HCT116 (cell line): ENCODE data around the gene SNAPC2. TPM values are rescaled to one million over a fixed set of nuclear protein-coding genes. Genes with fewer than 3 reads are reported as not detected.

Experiments used
- ATAC-seq: fragments of 200-7000 bp; cut with Tn5 transposase; 2 replicates; pipeline ENCODE4 v1.9.1; 2020; ENCODE audit warnings: mild to moderate bottlenecking, moderate library complexity
- BruUV-seq: library from RNA; stranded (reverse); fragments of 400-500 nt; replicated peaks from 2 replicates; lab custom pipeline; 2021; lab: Mats Ljungman, UMichigan
- CTCF ChIA-PET: fragments of 300-600 bp; sonication (Branson Sonifier 250); formaldehyde crosslinking; loops from one replicate; lab custom pipeline; 2021; ENCODE audit warnings: antibody characterized with exemption; lab: Charles Lee
- POLR2A ChIA-PET: fragments of 300-600, 350-600 bp; sonication (Branson Sonifier 250); formaldehyde crosslinking; loops from one replicate; lab custom pipeline; 2021; ENCODE audit warnings: antibody characterized with exemption; lab: Charles Lee
- RAD21 ChIA-PET, 2 experiments: fragments of 300-600 bp; sonication (Branson Sonifier 250); formaldehyde crosslinking; loops; one replicate each; lab custom pipeline; 2023; ENCODE audit warnings: low total read pairs in 2 of 2; ENCODE audit not compliant: uncharacterized antibody in 2 of 2, unreplicated experiment in 2 of 2, low non-redundant PET in 1 of 2; lab: Charles Lee
- DNase-seq: peaks from one replicate; pipeline ENCODE4 v3.0.0-alpha.2; 2010; ENCODE audit warnings: low read depth, low spot score
- H2AFZ ChIP-seq: fragments of 200-600 bp; shearing (Covaris generic), sonication (generic); 2 replicates; pipeline ENCODE4 v1.6.1; 2017; ENCODE audit warnings: low read depth, mixed run types, mixed read lengths, antibody characterized with exemption, low read length; ENCODE audit not compliant: poor library complexity, severe bottlenecking
- H3K27ac ChIP-seq: 2 replicates; pipeline ENCODE4 v1.5.1; 2012; ENCODE audit warnings: low read depth, low read length
- H3K27me3 ChIP-seq: fragments of 200-600 bp; sonication (generic); 2 replicates; pipeline ENCODE4 v1.6.1; 2016; ENCODE audit warnings: mixed run types, low read length, mixed read lengths; ENCODE audit not compliant: insufficient read depth
- H3K36me3 ChIP-seq, 2 experiments: fragments of 200-500 bp in 1 of 2; fragments of 200-600 bp in 1 of 2; sonication (Bioruptor generic) in 1 of 2; sonication (generic) in 1 of 2; 2 replicates each; pipeline versions ENCODE4 v1.5.1 to v1.6.1; 2014 to 2016; ENCODE audit warnings: low read length in 2 of 2, inconsistent platforms in 1 of 2, mixed read lengths in 1 of 2, mixed run types in 1 of 2; ENCODE audit not compliant: insufficient read depth in 2 of 2, control insufficient read depth in 1 of 2
- H3K4me1 ChIP-seq, 2 experiments: fragments of 200-600 bp in 1 of 2; sonication (generic) in 1 of 2; 2 replicates each; pipeline versions ENCODE4 v1.5.1 to v1.6.1; 2012 to 2017; ENCODE audit warnings: low read length in 2 of 2, inconsistent platforms in 1 of 2, mild to moderate bottlenecking in 1 of 2, mixed read lengths in 1 of 2, mixed run types in 1 of 2, moderate library complexity in 1 of 2; ENCODE audit not compliant: insufficient read depth in 2 of 2, control insufficient read depth in 1 of 2
- H3K4me2 ChIP-seq: fragments of 200-600 bp; sonication (generic); 2 replicates; pipeline ENCODE4 v1.6.1; 2017; ENCODE audit warnings: mixed run types, low read length, mixed read lengths
- H3K4me3 ChIP-seq, 2 experiments: fragments of 200-600 bp in 1 of 2; sonication (generic) in 1 of 2; replicated peaks in 1 of 2; 2 replicates each; pipeline ENCODE4 v1.5.1; 2011 to 2016; ENCODE audit warnings: low read length in 2 of 2, control low read depth in 1 of 2, low read depth in 1 of 2, mild to moderate bottlenecking in 1 of 2, mixed read lengths in 1 of 2, mixed run types in 1 of 2
- H3K79me2 ChIP-seq: fragments of 200-600 bp; sonication (generic); 2 replicates; pipeline ENCODE4 v1.6.1; 2017; ENCODE audit warnings: mild to moderate bottlenecking, mixed run types, low read length, moderate library complexity, mixed read lengths; ENCODE audit not compliant: insufficient read depth
- H3K9ac ChIP-seq: fragments of 200-600 bp; sonication (generic); 2 replicates; pipeline ENCODE4 v1.6.1; 2016; ENCODE audit warnings: low read length, mixed read lengths
- H3K9me2 ChIP-seq: fragments of 200-600 bp; sonication (generic), shearing (Covaris generic); 2 replicates; pipeline ENCODE4 v1.6.1; 2017; ENCODE audit warnings: mixed run types, mild to moderate bottlenecking, moderate library complexity; ENCODE audit not compliant: insufficient read depth
- H3K9me3 ChIP-seq, 2 experiments: fragments of 200-500 bp in 1 of 2; fragments of 200-600 bp in 1 of 2; sonication (Bioruptor generic) in 1 of 2; sonication (generic) in 1 of 2; 2 replicates each; pipeline ENCODE4 v1.6.1; 2014 to 2017; ENCODE audit warnings: low read length in 2 of 2, mixed read lengths in 2 of 2, inconsistent platforms in 1 of 2, low read depth in 1 of 2, mild to moderate bottlenecking in 1 of 2, mixed run types in 1 of 2, moderate library complexity in 1 of 2; ENCODE audit not compliant: control insufficient read depth in 1 of 2, insufficient read depth in 1 of 2
- H4K20me1 ChIP-seq: fragments of 200-600 bp; sonication (generic), shearing (Covaris generic); 2 replicates; pipeline ENCODE4 v1.6.1; 2017; ENCODE audit warnings: mixed run types, mild to moderate bottlenecking, moderate library complexity; ENCODE audit not compliant: insufficient read depth
- ATF3 ChIP-seq: IDR thresholded peaks from 2 replicates; pipeline ENCODE4 v1.6.1; 2012
- EGR1 ChIP-seq: IDR thresholded peaks from 2 replicates; pipeline ENCODE4 v1.6.1; 2012; ENCODE audit warnings: low read depth
- EZH2 ChIP-seq: fragments of 200-600 bp; sonication (generic); IDR thresholded peaks from 2 replicates; pipeline ENCODE4 v1.6.1; 2017; ENCODE audit warnings: antibody characterized with exemption, mixed run types
- JUND ChIP-seq: IDR thresholded peaks from 2 replicates; pipeline ENCODE4 v1.6.1; 2012
- MAX ChIP-seq: IDR thresholded peaks from 2 replicates; pipeline ENCODE4 v1.6.1; 2012
- SP1 ChIP-seq: IDR thresholded peaks from 2 replicates; pipeline ENCODE4 v1.6.1; 2012; ENCODE audit warnings: low read depth
- SRF ChIP-seq: IDR thresholded peaks from 2 replicates; pipeline ENCODE4 v1.6.1; 2012; ENCODE audit warnings: low read depth
- YY1 ChIP-seq: IDR thresholded peaks from 2 replicates; pipeline ENCODE4 v1.6.1; 2011; ENCODE audit warnings: low read length, low read depth, moderate library complexity, mild to moderate bottlenecking; ENCODE audit not compliant: insufficient replicate concordance; ENCODE audit errors: extremely low read depth
- ZBTB33 ChIP-seq: IDR thresholded peaks from 2 replicates; pipeline ENCODE4 v1.6.1; 2011; ENCODE audit warnings: mild to moderate bottlenecking, low read length, moderate library complexity; ENCODE audit not compliant: insufficient replicate concordance; ENCODE audit errors: extremely low read depth
- ZNF274 ChIP-seq: fragments of 200-500 bp; sonication (Bioruptor generic); IDR thresholded peaks from 2 replicates; pipeline ENCODE4 v1.6.1; 2014; ENCODE audit warnings: mild to moderate bottlenecking, low read depth, low read length, inconsistent platforms
- intact Hi-C: fragments of 100-400 bp; cut with micrococcal nuclease; formaldehyde crosslinking; loops from 2 replicates; pipeline ENCODE4 v1.10.0; 2022
- total RNA-seq: library from RNA; stranded (reverse); gene quantifications from one replicate; pipeline ENCODE4 v1.2.1, GENCODE V29; 2021; ENCODE audit not compliant: unreplicated experiment

The SNAPC2 gene
- total RNA-seq, 1 experiment from 2014 or later: 42.9 TPM

- RAD21 ChIA-PET: no interaction called here
- H4K20me1 ChIP-seq: no peaks in the 10 kb centered on the region
- CTCF ChIA-PET: no interaction called here
- no peak for TF ChIP-seq SP1
- no peak for TF ChIP-seq JUND
- TF ChIP-seq ZBTB33: no peak
- TF ChIP-seq EGR1: no peak
- no peak for TF ChIP-seq ZNF274
- no peak for TF ChIP-seq YY1
- no peak for TF ChIP-seq ATF3
- TF ChIP-seq MAX: no peak
- TF ChIP-seq EZH2: no peak
- TF ChIP-seq SRF: no peak
- H3K79me2 ChIP-seq: peaks cover 22% of the 10 kb centered on the region; the same call in 1 of the 2 replicates
- no peak overlapping the region for H3K4me2 ChIP-seq
- H3K9me2 ChIP-seq: no peaks in the 10 kb centered on the region
- intact Hi-C loops: no loop called here
- BruUV-seq: no TSS peak
- POLR2A ChIA-PET: interaction anchor here (0.6 kb wide), 1 partner anchor 10 kb away, joined by 3 read pairs; no protein-coding TSS in a partner anchor
- no peak overlapping the region for H2AFZ ChIP-seq
- no peak for ATAC-seq
- H3K9me3 ChIP-seq: no peaks in the 10 kb centered on the region
- H3K4me1 ChIP-seq: no peaks in the 10 kb centered on the region
- H3K27me3 ChIP-seq: no peaks in the 10 kb centered on the region
- no peak overlapping the region for H3K9ac ChIP-seq
- no peak overlapping the region for H3K27ac ChIP-seq
- H3K36me3 ChIP-seq: peaks cover 51 to 74% of the 10 kb centered on the region in 2 experiments; a peak in 3 of 4 replicates
- no peak overlapping the region for H3K4me3 ChIP-seq
- no peak for DNase-seq
Observed at GRCh38 chr19:7965921-7966665, 46.0 kb downstream of the SNAPC2 start.
